Colon (tissue), 2 donors: ENCODE measurements around the gene ZFX.
A peak's percentile ranks its signal among the peaks of the same experiment; 100 is the strongest.
"Not testable (repeated sequence)": the region's sequence is repeated elsewhere in the genome, so short reads cannot be mapped to it uniquely, and the experiment has no call there.

Experiments
- FAIRE-seq: peaks from 2 replicates; lab custom pipeline; 2012; peaks lifted over from hg19 to GRCh38; lab: Jason Lieb, UNC
- donor health status: control.
- donor health status: control.

Gene ZFX

DNA sequence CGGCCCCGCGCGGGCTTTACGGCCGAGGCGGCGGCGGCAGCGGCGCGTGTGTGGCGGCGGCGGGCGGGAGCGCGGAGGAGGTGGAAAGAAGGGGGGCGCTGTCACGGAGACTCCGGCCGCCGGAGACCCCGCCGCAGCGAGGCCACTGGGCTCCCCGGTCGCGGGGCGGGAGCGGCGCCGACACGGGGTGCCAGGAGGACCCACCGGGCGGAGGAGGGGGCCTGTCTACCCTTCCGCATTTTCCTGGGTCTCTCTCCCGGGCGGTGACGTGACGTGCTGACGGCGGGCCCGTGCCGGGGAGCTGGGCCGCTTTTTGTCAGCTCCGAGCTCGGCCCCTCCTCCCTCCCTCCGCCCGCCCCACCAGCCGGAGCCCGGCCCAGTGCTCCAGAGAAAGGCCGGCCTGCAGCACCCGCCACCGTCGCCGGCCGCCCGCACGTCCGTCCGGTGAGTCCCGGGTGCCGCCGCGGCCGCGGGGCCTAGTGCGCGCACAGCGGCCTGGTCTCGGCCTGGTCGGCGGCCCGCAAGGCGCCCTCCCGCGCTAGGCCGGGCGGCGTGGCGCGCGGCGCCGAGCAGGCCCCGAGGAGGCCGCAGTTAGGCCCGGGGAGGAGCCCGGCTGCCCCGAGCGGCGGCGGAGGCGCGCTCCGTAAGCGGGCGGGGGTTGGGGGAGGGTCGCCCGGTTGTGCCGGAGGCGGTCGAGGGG is at the start of gene ZFX:
ZFX (plus strand) TSS at position 379 of the 700 bp plus-strand sequence. CDS start 23,014 bp downstream, outside the sequence.
- FAIRE-seq: no peak

DNA sequence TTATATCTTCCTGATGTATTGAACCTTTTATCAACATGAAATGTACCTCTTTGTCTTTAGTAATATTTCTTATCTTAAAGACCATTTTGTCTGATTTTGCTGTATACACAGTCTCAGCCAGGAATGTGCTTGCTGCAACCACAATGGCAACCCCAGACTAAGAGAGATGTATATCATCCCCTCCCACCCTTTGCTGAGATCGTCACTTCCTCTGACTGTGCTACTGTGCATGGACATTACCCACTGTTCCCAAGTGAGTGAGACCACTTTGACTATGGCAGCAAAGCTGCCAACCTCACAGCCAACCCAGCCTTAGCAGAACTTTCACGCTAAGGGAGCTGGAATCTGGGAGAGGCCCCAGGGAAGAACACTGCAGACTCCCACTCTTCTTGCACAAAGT is 48.8 kb upstream of the ZFX start:
- FAIRE-seq: no peak

DNA sequence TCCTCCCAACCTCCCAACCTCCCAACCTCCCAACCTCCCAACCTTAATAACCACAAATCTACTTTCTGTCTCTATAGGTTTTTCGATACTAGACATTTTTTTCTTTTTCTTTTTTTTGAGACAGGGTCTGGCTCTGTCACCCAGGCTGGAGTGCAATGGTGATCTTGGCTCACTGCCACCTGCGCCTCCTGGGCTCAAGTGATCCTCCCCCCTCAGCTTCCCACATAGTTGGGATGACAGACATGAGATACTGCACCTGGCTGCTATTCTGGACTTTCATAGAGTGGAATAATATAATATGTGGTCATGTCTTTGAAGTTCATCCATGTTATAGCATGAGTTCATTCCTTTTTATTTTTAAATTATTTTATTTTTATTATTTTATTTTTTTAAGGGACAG is 39.5 kb upstream of the ZFX start:
- no peak for FAIRE-seq

DNA sequence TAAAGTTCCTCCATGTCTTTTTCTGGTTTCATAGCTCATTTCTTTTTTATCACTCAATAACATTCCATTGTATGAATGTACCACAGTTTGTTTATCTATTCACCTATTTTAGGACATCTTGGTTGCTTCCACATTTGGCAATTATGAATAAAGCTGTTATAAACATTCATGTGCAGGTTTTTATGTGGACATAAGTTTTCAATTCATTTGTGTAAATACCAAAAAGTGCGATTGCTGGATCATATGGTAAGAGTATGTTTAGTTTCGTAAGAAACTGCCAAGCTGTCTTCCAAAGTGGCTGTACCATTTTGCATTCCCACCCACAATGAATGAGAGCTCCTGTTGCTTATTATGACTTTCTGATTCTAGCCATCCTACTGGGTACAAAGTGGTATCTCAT is 36.3 kb upstream of the ZFX start:
- no peak for FAIRE-seq

DNA sequence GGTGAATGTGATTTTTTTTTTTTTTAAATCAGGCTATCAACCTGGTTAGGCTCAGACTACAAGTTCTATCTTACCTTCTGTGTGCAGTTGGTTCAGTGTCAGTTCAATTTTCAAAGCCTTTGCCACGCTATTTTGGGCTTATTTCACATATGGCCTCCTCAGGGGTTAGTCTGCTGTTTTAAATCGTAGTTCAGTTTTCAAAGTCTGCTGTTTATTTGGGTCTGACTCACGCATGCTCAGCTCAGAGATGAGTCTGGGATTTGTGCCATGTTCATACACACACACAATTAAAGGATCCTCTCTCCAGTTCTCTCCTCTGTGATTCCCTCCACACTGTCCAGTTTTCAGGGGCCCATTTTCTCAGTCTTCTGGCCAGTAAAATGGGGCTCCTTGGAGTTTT is 32.3 kb upstream of the ZFX start:
- FAIRE-seq: no peak

DNA sequence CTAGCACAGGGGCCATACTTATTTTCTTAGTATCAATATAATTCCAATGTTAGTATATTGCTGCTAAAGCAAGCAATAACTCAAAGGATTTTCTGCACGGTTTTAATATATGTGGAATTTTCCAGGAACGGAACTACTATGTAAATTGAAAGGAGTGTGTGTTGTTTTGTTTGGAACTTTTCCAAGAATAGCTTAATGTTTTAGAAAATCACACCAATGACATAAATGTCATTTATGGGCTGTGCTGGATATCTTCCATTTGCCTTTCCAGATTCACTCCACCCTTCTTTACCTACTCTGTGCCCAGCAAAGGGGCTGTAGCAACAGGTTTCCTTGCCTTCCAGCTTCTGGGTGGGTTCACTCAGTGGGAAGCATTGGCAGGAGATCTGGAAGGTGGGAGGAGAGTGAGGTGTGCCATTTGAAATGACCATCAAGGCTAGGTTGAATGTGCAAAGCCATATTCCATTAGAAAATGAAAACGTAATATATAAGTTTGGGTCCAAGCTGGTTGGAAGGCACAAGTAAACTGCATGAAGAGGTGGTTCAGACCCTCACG is 25.2 kb upstream of the ZFX start:
- no peak for FAIRE-seq

DNA sequence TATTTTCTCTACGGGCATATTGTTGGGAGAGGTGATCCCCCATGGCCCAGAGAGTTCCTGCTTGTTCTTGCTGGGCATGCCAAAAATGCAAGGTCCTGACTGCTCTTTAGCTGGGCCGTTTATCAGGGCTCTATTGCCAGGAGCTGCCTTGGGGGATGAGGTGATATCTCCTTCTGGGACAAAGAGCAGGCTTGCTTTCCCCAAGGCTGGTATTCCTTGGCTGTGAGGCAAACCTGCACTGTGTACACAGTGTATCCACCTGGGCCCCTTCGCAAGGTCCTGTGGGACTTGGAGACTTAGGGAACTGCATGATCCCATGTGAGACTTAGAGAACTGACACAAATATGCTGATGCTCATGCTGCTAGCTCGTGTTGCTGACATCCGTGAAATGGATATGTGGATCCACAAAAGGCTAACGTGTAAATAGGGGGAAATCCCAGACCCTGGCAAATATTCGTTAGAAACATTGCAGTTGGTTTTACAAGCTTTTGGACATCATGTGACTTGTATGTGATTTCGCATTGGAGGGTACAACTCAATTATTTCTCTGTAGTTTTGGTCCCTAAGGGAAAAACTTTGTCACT is 24.4 kb upstream of the ZFX start:
- FAIRE-seq: no peak

DNA sequence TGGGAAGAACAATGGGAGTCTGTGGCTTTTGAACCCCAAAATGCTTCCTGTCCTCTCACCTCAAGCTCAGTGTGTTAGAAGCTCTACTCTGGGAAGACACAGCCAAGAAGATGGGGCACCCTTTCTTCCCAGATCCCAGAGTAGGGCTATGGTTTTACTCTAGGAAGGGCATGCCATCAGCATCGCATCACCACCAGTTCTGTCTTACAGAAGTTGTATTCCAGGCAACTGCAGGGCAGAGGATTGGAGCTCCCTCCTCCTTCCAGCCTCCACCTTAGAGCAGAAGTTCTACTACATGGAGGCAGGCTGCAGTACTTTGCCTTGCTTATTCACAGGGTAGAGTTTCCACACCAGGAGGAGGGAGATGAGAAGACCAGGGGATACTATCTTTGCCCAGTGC is 18.1 kb upstream of the ZFX start:
- no peak for FAIRE-seq

DNA sequence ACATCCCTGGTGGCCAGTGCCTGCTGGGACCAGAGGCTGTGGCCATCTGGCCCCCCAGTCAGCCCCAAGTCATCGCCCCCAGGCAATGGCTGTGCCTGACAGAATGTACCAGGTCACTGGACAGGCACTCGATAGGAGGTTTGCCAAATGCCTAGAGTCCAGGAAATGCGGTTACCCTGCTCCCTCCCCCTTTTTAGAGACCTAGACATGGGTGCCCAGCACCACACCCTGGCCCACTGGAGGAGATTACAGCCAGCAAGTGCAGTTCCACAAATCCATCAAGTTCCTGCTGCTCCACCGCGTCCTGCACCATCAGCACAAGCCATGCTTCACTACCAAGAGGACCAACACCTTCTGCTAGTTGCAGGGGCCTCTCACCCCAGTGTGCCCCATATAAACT is 16.2 kb upstream of the ZFX start:
- no peak for FAIRE-seq

DNA sequence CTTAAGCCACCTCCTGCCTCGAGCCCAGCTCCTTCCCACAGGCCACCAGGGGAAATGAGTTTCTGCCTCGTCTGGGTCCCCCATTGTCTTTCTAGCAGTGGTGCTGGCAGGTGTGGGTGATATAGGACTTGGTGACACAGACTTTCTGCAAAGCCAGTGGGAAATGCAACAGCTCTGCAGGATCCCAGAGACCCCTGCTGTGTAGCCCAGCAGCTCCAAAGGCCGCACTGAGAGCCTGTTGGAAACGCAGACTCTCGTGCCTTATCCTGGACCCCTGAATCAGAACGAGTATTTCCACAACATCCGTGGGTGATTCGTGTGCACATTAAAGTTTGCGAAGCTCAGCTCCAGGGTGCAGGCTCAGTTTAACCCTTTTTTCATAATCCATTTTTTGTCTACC is 13.8 kb upstream of the ZFX start:
- FAIRE-seq: not testable (repeated sequence)

DNA sequence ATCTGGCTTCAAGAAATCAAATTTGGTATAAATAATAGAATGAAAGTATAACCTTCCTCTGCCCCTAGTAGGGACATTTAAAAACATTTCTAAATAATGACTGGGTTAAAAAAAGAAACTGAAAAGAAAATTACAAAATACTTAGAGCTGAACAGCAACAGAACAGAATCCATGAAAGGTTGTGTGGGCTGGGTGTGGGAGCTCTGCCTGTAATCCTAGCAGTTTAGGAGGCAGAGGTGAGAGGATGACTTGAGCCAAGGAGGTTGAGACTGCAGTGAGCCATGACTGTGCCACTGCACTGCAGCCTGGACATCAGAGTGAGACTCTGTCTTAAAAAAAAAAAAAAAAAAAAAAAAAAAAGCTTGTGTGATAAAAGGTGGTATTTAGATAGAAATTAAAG is 12.3 kb upstream of the ZFX start:
- FAIRE-seq: no peak

DNA sequence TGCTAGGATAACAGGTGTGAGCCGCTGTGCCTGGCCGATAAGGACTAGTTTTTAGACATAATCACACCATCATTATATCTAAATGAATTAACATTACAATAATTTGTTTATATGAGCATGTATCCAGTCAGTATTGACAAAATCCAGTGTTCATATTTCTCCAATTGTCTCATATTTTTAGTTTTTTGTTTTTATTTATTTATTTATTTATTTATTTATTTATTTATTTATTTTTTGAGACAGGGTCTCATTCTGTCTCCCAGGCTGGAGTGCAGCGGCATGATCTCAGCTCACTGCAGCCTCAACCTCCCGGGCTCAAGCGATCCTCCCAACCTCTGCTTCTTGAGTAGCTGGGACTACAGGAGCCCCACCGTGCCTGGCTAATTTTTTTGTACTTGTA is 5.5 kb upstream of the ZFX start:
- FAIRE-seq: not testable (repeated sequence)

DNA sequence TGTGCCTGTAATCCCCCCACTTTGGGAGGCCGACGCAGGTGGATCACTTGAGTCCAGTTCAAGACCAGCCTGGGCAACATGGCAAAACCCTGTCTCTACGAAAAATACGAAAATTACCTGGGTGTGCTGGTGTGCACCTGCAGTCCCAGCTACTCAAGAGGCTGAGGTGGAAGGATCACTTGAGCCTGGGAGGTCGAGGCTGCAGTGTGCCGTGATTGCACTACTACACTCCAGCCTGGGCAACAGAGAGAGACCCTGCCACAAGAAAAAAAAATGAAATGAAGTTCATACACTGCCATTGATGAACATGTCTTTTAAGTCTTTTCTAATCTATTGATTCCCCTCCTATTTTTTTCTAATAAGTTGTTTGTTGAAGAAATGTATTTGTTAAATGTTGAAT is 5.0 kb upstream of the ZFX start:
- FAIRE-seq: no peak

DNA sequence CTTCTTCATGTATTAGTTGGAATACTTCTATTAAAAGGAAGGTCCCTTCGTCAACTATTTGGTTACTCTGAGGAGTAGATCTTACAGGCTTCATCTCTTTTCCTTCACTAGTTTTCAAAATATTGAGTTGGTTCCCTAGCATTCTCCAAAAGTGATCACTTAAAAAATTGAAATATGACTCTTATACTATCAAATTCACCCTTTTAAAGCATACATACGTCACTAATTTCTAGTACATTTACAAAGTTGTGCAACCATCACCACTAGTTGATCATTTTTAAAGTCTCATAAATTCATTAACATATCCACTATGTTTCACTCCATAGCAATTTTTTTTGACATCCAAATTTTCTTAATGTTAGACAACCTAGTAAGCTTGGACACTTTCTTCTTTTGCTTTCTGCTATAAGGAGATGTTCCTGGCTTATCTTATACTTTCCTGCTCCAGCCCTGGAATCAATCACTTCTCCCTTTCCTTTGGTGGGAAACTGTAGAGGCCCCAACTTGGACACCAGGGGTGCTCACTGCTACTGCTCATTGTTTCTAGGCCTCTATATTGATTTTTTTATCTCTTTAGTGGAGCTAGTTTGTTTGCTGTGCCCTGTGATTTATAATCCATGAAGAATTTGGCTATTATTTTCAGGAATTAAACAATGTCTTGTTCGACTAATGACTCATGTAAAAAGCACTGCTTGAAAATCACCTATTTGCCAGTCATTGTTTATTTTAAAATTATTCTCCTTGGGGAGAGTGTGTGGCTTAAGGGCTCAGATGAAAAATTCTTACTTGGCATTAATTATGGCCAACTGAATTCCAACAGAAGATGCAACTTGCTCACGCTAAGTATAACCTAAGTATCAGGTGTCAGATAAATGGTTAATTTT is 4.0 kb upstream of the ZFX start:
- no peak for FAIRE-seq

DNA sequence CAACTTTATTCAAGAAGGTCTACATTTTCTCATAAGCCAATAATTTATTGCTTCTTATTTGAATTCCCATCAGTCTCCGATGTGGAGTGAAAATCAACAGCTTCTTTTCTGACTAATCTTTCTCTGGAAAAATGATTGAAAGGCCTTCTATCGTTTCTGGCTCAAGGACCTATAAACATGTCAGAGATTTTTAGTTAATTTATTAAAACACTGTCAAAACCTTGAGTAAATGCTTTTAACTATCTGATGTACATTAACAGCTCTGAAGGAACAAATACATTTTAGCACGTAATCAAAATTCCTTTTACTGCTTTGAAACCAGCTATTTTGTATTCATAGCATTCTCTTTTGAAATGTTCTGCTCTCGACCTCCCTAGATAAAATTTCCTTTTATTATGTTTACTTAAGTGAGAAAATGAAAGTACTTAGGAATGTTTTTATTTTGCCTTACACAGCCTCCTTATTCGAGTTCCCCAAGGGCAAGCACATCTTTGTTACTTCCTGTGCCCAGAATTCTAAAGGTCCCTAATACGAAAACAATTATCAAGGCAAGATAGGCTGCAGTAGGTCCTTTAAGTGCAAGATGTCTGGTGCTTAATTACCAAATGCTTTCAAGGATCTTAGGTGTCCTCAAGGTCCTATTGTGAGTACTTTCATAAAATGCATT is 3.1 kb upstream of the ZFX start:
- FAIRE-seq: no peak

DNA sequence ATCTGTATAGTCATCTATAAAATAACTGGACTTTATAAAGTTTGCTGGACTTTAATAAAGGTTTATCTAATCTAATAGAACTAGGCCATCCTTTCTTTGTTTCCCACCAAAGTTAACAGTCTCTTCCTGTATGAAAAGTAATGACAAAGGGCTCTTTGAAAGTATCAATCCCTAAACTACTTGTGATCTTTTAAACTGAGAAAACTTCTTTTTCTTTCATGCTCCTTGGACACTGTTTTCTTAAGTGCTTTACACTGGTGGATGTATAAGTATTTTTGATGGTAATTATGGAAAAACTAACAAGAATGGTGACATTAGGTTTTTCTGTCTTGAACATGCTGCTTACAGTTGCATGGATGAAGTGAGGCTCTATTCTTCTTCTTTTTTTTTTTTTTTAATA is 2.4 kb upstream of the ZFX start:
- no peak for FAIRE-seq

DNA sequence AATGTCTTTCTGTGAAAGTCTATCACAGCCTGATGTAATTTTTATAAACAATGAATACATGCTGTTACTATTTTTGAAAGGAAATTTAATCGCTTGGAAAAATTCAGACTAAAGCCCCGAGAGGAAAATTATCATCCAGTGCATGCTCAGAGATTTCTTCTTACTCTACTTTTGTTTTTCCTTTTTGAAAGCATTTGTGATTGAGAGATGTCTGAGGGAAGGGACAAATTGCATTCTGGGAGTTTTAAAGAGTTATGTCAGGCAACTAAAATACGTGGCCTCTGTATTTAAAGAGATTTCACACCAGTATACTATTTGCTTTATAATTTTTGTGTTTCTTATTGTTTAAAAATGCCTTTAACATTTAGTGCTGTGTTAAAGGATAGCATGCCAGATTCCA is 1.4 kb upstream of the ZFX start:
- peak; percentile 21 for FAIRE-seq

DNA sequence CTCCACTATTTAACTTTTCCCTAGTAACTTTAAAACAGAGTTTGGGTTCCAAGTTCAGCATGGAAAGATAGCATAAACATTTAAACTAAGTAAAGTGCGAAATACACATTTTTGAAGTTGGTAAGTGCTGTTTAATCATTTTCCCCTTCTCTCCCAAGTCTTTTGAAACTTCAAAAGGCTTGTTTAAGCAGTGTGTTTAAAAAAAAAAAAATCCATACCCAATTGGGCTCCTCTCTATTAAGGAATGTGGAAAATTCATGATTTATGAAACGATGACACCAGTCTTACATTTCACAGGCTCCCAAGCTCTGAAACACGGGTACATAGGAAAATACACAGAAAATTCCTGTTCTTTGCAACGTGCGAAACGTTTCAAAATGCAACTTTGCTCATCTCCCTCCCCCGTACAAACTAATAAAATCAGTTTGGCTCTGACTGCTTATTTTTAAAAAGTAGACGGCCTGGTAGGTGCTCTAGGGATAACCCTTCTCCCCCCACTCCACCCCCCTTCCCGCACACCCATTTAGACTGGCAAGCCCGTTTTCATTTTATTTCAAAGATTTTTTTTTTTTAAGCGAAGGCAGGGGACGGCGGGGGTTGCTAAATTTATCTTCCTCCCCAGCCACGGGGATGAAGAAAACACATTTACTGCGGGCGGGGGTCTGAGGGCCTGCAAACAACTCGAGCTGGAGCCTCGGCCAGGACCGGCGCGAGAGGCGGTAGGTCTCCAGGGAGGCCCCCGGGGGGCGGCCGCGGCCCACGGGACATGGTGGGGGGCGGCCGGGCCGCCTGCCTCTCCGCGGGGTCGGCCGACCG is 786 bp upstream of the ZFX start:
- FAIRE-seq: no peak

DNA sequence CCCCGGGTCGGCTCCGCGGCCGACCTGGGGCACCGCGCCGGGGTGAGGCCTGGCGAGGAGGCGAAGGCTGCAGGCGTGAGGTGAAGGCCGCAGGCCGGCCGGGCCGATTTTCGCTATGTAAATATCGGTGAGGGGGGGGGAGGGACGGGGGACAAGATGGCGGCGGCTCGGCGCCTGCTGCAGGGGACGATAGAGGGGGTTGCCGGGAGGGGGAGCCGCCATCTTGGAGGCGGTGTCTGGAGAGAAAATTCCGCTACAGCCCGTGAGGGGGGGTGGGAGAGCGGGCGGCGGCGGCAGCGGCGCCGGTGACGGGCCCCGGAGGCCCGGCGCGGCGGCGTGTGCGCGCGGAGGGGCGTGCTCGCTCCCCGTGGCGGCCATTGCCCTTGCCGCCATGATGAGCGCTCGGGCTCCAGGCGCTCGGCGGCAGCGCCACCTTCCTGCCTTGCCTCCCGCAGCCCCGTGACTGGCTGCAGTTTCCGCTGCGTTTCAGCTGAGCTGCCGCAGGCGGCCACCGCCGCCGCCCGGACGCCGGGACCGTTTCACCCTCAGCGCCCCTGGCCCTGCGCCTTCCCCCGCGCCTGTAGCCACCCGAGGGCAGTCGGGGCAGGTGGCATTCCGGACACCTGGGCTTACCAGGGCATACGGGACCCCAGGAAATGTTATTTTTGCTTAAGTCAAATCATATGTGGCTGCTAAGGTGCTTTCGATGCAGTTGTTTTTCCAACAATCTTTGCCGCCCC is 692 bp downstream of the ZFX start:
- FAIRE-seq: no peak

DNA sequence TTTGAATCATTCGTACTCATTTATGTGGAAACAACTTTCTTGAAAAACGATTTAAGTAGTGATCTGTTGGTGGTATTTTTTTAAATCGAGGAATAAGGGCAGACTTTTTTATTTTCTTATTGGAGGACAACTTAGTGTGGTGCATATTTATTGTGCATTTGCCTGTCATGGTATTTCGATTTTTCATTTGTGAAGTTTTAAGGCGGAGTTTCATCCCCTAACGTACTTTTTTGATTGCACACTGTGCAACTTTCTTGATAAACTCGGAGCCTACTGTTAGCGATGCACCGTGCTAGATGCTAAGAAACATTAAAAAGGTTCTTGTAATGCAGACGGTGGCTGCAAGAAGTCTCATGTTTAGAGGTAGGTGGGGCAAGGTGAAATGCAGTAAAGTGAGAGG is 1.4 kb downstream of the ZFX start:
- peak; percentile 83 for FAIRE-seq

DNA sequence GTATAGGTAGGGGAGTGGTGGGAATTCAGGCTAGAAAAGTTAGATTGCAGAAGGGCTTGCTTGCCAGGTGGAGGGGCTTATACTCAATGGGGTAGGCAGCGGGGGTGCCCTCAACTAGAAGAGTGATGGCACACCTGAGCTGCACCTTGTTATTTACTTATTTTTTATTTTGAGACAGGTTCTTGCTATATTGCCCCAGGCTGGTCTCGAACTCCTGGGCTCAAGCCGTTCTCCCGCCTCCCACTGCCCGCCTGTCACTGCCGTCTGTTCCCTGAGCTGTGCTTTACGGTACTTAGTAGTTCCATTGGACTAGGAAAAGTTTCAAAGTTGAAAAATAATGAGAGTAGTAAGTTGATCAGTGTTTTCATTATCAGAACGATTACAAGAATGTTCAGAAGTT is 2.0 kb downstream of the ZFX start:
- FAIRE-seq: no peak
